ENCODE results near the gene TLE5.
A peak's percentile ranks its signal among the peaks of the same experiment; 100 is the strongest.
"Not testable (repeated sequence)": the region's sequence is repeated elsewhere in the genome, so short reads cannot be mapped to it uniquely, and the experiment has no call there.

TLE5 gene

DNA sequence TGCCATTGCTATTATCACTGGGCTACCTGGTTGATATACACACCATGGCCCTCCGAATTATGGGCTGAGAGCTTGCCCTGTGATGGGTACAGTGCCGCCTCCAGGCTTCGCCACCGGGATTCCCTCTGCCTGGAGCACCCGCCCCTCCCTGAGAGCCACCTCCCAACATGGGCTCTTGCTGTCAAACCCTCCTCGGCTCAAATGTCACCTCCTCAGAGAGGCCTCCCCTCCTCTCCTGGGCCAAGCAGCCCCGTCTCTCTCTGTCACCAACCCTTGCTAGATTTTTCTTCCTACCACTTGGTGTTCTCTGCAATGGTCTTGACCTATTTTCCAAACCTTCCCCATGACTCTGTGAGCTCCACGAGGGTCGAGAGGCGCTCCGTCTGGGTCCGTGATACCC, 21.0 kb downstream of the TLE5 start:
- no peak for DNase-seq

GRCh38 chr19:3039641-3040077, 22.6 kb downstream of the TLE5 start:
- DNase-seq = no peak

GRCh38 chr19:3039125-3039524, 23.2 kb downstream of the TLE5 start:
- DNase-seq = no peak

GRCh38 chr19:3038214-3038613, 24.1 kb downstream of the TLE5 start:
- DNase-seq = no peak

DNA sequence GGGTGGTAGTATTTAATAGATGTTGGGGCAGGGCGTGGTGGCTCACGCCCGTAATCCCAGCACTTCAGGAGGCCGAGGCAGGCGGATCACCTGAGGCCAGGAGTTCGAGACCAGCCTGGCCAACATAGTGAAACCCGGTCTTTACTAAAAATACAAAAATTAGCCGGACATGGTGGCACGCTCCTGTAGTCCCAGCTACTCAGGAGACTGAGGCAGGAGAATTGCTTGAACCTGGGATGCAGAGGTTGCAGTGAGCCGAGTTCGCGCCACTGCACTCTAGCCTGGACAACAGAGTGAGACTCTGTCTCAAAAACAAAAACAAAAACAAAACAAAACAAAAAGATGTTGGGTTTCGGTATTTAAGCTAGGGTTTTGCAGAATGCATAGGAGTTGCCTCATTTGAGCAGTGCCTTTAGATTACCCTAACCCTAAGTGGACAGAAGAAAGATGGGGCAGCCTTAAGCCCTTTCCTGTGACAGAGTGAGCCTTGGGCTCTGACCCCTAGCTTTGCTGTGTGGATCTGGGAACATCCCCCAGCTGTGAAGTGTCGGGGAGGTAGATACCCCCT, 25.2 kb downstream of the TLE5 start:
- not testable (repeated sequence) for DNase-seq

DNA sequence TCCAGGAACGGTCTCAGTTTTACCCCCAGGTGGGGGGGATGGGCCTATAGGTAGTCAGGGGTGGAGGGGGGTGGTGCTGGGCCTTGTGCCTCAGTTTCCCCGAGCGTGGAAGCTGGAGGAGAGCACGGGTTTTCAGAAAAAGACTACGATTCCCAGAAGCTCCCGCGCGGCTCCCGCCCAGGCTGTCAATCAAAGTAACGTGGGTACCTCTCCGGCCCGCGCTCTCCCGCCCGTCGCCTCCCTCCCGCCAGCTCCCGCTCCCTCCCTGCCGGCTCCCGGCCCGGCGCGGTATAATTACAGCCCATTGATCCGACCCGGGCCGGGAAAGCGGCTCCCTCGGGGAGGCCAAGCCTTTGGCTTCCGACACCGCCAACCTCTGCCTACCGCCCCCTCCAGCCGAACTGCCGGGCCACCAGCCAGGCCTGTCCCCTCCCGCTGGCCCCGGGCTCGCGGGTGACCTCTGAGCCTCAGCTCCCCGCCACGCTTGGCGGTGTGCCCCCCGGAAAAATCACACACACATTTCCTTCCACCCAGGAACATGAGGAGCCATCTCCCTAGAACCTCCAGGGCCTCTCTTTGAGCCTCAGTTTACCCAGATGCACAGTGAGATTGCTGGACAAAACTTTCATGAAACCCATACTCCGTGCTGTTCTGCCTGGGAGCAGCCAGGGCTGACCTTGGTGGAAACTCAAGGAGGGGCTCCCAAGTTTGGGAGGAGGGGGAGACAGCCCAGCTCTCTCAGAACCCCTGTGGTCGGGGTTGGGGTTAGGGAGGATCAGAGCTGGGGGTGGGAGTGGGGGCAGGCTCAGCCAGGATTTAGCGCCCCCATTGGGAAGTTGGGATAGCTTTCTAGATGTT, 25.9 kb downstream of the TLE5 start:
- DNase-seq = peak; percentile 95

DNA sequence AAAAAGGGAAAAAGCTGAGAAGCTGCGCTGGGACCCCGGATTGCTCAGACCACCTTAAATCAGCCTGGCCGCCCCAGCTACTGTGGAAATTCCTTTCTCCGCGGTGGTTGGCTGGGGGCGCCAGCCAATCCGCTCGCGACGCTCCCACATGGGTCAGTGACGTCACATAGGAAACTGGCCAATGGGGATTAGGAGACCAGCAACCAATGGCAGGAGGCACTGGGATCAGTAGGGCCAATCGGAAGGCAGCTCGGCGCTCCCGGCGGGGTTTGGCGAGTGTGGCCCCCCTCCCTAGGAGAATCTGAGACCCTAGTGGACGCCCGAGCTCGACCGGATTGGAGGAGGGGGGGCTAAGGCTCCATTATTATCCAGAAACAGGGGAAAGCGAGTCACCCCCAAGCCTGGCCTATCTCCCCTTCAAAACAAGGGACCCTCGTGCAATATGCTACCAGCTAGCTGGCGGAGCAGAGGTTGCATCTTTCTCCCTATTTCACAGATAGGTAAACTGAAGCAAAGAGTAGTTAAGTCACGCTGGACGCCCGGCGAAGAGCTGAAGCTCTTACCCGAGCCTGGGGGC, 26.7 kb downstream of the TLE5 start:
- DNase-seq = peak; percentile 99

- no peak for DNase-seq
These were observed 27.4 kb downstream of the TLE5 start for GRCh38 chr19:3034656-3035541.

DNA sequence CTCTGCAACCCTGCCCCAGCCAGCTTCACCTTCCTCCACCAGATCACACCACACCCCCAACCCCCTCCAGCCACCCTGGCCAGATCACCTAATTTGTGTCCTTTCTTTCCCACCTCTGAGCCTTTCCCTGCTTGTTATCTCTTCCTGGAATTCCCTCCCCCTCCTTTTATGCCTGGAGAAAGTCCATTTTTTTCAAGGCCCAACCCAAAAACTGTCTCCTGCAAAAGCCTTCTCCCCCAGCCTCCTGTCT, 28.0 kb downstream of the TLE5 start:
- no peak for DNase-seq

DNA sequence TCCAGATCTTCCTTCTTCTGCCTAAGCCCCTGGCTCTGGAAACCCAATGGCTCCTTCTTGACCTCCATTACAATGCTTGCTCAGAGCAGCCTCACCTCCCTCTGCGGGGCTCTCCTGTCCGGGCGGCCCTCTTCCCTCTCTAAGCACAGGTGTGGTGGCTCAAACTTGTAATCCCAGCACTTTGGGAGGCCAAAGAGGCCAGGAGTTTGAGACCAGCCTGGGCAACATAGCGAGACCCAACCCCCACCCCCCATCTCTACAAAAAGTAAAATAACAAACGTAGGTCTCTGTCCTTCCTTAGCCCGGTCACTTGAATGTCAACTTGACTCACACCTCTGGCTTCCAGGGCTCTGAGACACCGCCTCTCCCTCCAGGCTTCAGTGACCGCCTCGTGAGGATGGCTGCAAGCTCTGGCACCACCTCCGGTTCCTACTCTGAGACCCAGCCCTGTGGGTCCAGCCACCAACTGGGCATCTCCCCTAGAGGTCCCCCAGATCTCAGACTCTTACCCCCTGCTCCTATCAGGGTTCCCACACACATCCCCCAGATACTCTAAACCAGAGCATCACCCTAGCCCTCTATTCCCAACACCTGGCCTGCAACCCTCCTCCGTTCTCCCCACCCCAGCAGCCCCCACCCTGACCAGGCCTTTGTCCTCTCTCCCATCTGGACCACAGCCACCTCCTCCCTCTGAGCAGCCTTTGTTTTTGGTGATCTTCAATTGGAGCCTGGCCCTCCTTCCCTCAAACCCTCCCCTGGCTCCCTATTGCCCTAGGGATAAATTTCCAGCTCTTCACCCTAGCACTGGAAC, 28.5 kb downstream of the TLE5 start:
- DNase-seq = no peak

- DNase-seq = no peak
These were observed 30.8 kb downstream of the TLE5 start for GRCh38 chr19:3031607-3031867.

GRCh38 chr19:3029065-3029923, 33.0 kb downstream of the TLE5 start, which contains the start of gene TLE2:
Gene TLE2 (minus strand): TSS chr19:3029280. CDS start chr19:3028904, 376 bp downstream.
- DNase-seq = no peak

- DNase-seq = peak; percentile 51
These were observed 33.8 kb downstream of the TLE5 start for GRCh38 chr19:3028305-3029064.

- no peak for DNase-seq
These were observed 34.4 kb downstream of the TLE5 start for GRCh38 chr19:3027981-3028304.

DNA sequence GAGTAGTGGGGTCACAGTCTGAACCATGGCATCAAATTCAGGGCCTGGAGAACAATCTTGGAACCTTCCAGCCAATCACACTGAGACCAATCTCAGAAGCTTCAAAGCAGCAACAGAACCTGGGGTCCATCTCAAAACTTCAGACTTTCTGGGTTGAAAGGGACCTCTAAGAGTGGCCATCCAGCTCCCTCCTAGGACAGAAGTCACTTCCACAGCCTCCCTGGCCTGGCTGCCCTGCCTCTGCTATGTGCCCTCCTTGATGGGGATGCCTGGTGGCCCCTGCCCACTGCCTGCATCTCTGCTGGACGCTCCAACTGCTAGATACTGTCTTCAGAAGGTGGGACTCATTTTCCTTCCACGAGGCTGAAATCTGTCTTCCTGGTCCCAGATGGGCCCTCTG, 35.0 kb downstream of the TLE5 start:
- DNase-seq = no peak

- no peak for DNase-seq
These were observed 35.5 kb downstream of the TLE5 start for GRCh38 chr19:3026768-3027167.

DNA sequence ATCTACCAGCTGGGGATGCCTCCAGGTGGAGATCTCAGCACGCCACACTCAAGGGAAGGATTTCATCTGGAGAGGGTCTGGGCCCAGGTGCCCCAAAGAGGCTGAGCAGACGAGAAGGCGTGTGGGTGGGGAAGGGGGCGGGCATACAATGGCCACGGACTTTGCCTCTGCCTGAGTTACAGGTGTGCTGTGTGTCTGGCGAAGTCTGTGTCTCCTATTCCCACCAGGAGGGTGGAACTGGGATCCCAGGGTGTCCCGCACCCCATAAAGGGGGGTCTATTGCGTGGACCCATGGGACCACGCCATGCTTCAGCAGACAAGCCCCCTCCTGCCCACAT, 36.8 kb downstream of the TLE5 start:
- DNase-seq = no peak

DNA sequence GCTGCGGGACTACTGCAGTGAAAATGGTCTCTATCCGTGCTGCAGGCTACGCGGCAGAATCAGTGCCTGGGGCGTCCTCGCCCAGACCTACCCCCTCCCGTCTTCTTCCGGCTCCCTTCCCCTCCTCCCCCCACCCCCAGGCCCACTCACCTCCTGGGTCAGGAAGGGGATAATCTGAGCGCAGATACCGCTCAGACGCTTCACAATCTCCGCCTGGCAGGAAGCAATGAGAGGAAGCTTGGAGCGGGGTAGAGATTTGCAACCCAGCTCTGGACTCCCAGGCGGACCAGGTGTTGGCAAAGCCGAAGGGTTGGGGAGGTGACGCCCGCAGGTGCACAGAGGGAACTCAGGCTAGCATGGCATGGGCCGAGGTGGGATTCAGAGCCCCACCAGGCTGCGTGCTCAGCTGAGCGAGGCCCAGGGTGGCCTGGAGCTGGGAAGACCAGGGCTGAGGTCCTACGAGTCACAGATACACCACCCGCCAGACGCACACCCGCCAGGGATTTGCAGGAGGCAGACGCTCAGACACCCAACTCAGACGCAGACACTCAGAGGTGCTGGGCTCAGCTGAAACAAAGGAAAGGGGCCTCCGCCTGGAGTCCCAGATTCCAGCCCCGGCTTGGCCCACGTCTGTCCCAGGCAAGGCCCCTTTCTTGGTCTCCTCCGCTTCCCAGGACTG, 37.3 kb downstream of the TLE5 start:
- no peak for DNase-seq

DNA sequence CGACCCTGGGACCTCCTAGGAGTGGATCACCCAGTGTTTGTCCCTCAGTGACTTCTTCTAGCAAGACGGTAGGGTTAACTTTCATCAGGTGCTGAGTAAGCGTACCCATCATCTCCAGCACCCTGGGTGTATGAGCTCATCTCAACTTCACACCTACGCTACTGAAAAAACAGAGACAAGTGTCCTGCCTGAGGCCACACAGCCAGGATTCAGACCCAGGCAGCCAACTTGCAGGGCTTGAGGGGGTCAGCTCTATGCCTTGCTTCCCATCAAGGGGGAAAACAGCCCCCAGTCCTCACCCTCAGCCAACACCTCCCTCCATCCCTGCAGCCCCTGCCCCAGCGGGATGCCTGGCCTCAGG, 37.8 kb downstream of the TLE5 start:
- no peak for DNase-seq

DNA sequence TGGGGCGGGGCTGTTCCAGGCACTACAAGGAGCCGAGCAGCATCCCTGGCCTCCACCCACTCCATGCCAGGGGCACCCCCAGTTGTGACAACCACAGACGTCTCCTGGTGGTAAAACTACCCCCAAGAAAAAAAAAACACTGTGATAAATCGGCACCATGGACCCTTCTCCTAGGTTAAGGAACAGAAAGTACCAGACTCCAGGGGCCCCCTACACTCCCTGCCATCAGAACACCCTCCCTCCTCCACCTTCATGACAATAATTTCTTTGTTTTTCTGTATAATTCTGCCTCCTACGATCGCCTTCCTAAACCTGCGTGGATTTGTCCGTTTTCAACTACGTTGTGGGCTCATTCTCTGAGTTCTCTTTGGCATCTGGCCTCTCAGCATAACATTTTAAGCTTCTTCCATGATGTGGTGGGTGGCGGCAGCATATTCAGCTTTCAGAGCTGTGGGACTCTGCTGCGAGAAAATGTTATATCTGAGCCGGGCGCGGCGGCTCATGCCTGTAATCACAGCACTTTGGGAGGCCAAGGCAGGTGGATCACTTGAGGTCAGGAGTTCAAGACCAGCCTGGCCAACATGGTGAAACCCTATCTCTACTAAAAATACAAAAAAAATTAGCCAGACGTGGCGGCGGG, 41.9 kb downstream of the TLE5 start:
- DNase-seq = no peak

All from NCI-H1105 (cell line).